ENCODE data around the gene FCER1G. TPM values are rescaled to one million over a fixed set of nuclear protein-coding genes. Genes with fewer than 3 reads are reported as not detected.

FCER1G gene
- total RNA-seq, 1 experiment from 2014 or later = not detected

- DNase-seq (ENCODE audit: extremely low read depth, low read depth) = no peak
These were observed 45.5 kb downstream of the FCER1G start for GRCh38 chr1:161260376-161261260.

- DNase-seq (ENCODE audit: extremely low read depth, low read depth) = no peak
These were observed 46.5 kb downstream of the FCER1G start for GRCh38 chr1:161261261-161262235.

- no peak for DNase-seq (ENCODE audit: extremely low read depth, low read depth)
These were observed 50.2 kb downstream of the FCER1G start for GRCh38 chr1:161265305-161265704.

GRCh38 chr1:161266202-161266601 lies 51.1 kb downstream of the FCER1G start:
- DNase-seq (ENCODE audit: extremely low read depth, low read depth) = no peak

GRCh38 chr1:161266836-161267235 lies 51.7 kb downstream of the FCER1G start:
- DNase-seq (ENCODE audit: extremely low read depth, low read depth) = no peak

- no peak for DNase-seq (ENCODE audit: extremely low read depth, low read depth)
These were observed 52.2 kb downstream of the FCER1G start for GRCh38 chr1:161267321-161267720.

Other genes starting within 250 kb of the FCER1G start
- gene F11R, start 194.1 kb upstream of the FCER1G start, total RNA-seq (2014; rRNA removed; shearing (Covaris generic)) = 20.7 and 23.7 TPM in 2 replicates
- gene TSTD1, start 176.3 kb upstream of the FCER1G start, total RNA-seq (2014; rRNA removed; shearing (Covaris generic)) = 29.8 and 37.6 TPM in 2 replicates
- 49.2 and 51.2 TPM in 2 replicates for gene USF1, start 169.3 kb upstream of the FCER1G start, total RNA-seq (2014; rRNA removed; shearing (Covaris generic))
- gene ARHGAP30, start 145.4 kb upstream of the FCER1G start, total RNA-seq (2014; rRNA removed; shearing (Covaris generic)) = 0.45 TPM in 1 of 2 replicates, not detected in the other
- 0.55 and 1.0 TPM in 2 replicates for gene NECTIN4, start 125.7 kb upstream of the FCER1G start, total RNA-seq (2014; rRNA removed; shearing (Covaris generic))
- gene KLHDC9, start 116.9 kb upstream of the FCER1G start, total RNA-seq (2014; rRNA removed; shearing (Covaris generic)) = 3.6 and 5.3 TPM in 2 replicates
- gene PFDN2, start 97.3 kb upstream of the FCER1G start, total RNA-seq (2014; rRNA removed; shearing (Covaris generic)) = 186 and 200 TPM in 2 replicates
- gene NIT1, start 97.2 kb upstream of the FCER1G start, total RNA-seq (2014; rRNA removed; shearing (Covaris generic)) = 44.3 and 60.6 TPM in 2 replicates
- gene DEDD, start 82.6 kb upstream of the FCER1G start, total RNA-seq (2014; rRNA removed; shearing (Covaris generic)) = 34.2 and 36.2 TPM in 2 replicates
- gene UFC1, start 61.3 kb upstream of the FCER1G start, total RNA-seq (2014; rRNA removed; shearing (Covaris generic)) = 124 and 143 TPM in 2 replicates
- 17.7 and 18.8 TPM in 2 replicates for gene USP21, start 55.8 kb upstream of the FCER1G start, total RNA-seq (2014; rRNA removed; shearing (Covaris generic))
- gene PPOX, start 48.9 kb upstream of the FCER1G start, total RNA-seq (2014; rRNA removed; shearing (Covaris generic)) = 27.1 and 27.3 TPM in 2 replicates
- gene B4GALT3, start 37.8 kb upstream of the FCER1G start, total RNA-seq (2014; rRNA removed; shearing (Covaris generic)) = 68.2 and 73.4 TPM in 2 replicates
- gene ADAMTS4, start 16.2 kb upstream of the FCER1G start, total RNA-seq (2014; rRNA removed; shearing (Covaris generic)) = under 0.01 and 0.14 TPM in 2 replicates
- 161 and 175 TPM in 2 replicates for gene NDUFS2, start 12.9 kb upstream of the FCER1G start, total RNA-seq (2014; rRNA removed; shearing (Covaris generic))
- gene APOA2, start 8.3 kb downstream of the FCER1G start, total RNA-seq (2014; rRNA removed; shearing (Covaris generic)) = not detected in 2 replicates
- gene TOMM40L, start 10.8 kb downstream of the FCER1G start, total RNA-seq (2014; rRNA removed; shearing (Covaris generic)) = 8.3 and 9.1 TPM in 2 replicates
- not detected in 2 replicates for gene NR1I3, start 22.9 kb downstream of the FCER1G start, total RNA-seq (2014; rRNA removed; shearing (Covaris generic))
- not detected in 2 replicates for gene PCP4L1, start 43.5 kb downstream of the FCER1G start, total RNA-seq (2014; rRNA removed; shearing (Covaris generic))
- gene MPZ, start 94.7 kb downstream of the FCER1G start, total RNA-seq (2014; rRNA removed; shearing (Covaris generic)) = 54.3 and 54.9 TPM in 2 replicates
- 67.9 and 70.4 TPM in 2 replicates for gene SDHC, start 99.1 kb downstream of the FCER1G start, total RNA-seq (2014; rRNA removed; shearing (Covaris generic))
- not detected in 2 replicates for gene CFAP126, start 152.6 kb downstream of the FCER1G start, total RNA-seq (2014; rRNA removed; shearing (Covaris generic))